NCI-H226 (cell line): ENCODE results near the gene TM4SF18.
"Not testable (repeated sequence)": the region's sequence is repeated elsewhere in the genome, so short reads cannot be mapped to it uniquely, and the experiment has no call there.

Source experiments
- DNase-seq: peaks from one replicate; pipeline ENCODE4 v3.0.0-alpha.2; 2015

The TM4SF18 gene, protein sequence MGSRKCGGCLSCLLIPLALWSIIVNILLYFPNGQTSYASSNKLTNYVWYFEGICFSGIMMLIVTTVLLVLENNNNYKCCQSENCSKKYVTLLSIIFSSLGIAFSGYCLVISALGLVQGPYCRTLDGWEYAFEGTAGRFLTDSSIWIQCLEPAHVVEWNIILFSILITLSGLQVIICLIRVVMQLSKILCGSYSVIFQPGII

DNA sequence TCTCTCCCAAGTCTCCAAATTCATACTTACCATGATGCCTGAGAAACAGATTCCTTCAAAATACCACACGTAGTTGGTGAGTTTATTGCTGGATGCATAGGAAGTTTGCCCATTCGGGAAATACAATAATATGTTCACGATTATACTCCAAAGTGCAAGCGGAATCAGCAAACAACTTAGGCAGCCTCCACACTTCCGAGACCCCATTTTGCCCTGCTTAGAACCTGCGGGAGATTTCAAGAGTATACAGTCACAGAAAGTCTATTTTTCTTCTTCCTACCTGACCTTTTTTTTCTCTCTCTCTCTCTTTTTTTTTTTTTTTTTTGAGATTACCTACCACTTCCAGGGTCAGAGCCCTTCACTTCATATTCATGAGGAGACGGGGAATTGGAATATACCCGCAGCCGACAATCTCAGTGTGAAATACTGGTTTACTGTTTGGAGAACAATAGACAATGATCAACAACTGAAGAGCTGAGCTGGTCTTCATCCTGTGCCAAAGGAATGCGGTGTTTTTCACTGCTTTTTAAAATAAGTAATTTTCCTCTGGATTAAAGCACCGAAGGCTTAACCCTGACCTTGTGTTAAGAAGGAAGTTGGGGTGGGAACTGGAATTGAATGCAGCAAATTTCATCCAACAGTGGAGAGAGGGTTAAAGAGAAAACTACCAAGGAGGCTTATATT, at the start of gene TM4SF18:
TM4SF18 (minus strand) TSS at position 461 of the 684 bp plus-strand sequence; CDS start at position 207, 254 bp downstream.
- no peak for DNase-seq

DNA sequence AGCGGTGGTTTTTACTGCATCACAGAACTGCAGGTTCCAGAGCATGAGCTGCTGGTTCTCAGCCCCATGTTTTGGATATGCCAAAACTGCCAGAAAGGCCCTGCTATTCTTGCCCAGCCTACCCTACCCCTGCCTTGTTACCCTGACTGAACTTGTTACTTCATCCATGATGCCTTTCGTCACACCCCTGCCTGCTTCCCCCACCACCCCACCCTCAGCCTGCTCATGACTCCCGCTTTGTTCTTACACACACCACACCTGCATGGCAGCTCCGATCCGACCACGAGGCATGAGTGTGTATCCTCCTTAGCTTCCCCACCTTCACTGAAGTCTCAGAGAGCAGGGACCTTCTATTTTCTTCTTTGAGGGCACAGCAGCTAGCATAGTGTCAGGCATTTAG, 49.1 kb upstream of the TM4SF18 start:
- DNase-seq: no peak

DNA sequence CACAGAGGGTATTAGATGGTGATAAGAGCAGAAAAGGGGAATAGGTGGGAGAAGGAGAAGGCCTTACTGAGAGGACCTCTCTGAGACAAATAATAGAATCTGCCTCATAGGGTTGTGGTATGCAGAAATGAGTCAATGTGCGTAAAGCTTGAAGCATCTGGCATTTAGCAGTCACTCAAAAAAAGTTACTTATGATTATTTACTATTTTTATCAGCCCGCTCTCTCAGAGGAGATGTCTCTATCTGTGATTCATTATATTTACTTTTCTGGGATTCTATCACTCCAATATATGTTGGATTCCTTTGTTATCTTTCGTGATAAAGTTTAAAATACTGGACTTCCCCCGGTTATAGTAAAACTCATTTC, 48.6 kb upstream of the TM4SF18 start:
- peak; percentile 97 for DNase-seq

DNA sequence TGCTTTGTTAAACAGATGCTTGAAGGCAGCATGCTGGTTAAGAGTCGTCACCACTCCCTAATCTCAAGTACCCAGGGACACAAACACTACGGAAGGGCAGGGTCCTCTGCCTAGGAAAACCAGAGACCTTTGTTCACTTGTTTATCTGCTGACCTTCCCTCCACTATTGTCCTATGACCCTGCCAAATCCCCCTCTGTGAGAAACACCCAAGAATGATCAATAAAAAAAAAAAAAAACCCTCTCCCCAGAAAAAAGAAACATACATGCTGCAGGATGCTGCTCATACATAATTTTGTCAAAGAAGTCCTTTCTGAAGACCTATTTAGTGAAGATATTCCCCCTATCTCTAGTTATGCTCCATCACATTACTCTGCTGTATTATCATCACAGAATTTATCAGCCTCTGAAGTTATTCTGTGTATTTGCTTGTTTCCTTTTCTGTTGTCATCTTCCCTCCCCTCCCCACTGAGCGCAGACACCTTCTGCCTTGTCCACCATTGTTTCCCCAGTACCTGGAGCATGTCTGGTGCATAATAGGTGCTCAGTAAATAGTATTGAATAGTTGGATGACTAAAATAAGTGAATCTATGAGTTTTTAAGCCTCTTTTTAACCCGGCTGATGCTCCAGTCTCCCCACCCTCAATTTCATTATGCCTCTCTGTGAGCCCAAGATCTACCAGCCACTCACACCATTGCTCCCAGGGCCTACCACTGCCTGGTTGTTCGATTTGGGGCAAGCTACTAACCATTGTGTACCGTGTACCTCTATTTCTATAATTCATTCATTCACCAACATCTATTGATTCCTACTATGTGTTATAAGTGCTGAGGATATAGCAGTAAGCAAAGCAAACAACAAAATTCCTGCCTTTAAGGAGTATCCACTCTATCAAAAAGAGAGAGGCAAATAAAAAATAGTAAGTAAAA, 48.0 kb upstream of the TM4SF18 start:
- no peak for DNase-seq

DNA sequence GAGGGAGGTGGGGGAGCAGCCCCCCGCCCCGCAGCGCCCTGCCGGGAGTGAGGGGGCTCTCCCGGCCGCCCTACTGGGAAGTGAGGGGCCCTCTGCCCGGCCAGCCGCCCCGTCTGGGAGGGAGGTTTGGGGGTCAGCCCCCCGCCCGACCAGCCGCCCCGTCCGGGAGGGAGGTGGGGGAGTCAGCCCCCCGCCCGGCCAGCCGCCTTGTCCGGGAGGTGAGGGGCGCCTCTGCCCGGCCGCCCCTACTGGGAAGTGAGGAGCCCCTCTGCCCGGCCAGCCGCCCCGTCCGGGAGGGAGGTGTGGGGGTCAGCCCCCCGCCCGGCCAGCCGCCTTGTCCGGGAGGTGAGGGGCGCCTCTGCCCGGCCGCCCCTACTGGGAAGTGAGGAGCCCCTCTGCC, 46.8 kb upstream of the TM4SF18 start:
- not testable (repeated sequence) for DNase-seq

DNA sequence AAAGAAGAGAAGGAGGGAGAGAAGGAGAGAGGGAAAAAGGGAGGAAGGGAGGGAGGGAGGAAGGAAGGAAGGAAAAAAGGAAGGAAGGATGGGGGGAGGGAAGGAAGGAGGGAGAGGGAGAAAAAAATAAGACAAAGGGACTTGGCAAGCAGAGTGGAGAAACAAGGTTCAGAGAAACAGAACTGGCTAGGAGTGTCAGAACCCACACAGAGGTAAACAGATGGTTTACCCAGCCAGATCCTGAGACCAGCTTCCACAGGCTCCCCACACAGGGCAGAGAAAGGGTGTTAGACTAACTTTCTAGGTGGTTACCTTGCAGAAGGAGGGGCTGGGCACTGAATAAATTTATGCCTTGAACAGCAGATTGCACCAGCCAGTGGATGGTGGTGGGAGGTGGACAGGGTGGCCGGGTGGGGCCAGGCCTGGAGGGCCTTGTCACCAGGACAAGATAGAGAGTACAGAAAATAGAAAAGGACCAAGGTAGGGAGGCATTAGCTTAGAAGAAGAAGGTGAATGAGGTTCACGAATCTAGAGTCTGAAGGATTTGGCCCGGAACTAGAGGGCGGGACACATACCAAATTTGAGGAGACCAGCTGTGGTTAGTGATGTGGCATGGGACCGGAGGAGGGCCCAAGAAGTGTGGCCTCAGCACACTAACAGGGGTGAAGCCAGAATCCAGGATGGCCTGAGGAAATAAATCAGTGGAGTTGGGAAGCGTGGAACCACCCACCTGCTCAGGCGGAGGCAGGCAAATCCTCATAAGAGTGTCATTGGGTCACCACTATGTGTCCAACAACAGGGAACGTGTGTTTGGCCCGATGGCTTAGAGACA, 45.3 kb upstream of the TM4SF18 start:
- DNase-seq: no peak

DNA sequence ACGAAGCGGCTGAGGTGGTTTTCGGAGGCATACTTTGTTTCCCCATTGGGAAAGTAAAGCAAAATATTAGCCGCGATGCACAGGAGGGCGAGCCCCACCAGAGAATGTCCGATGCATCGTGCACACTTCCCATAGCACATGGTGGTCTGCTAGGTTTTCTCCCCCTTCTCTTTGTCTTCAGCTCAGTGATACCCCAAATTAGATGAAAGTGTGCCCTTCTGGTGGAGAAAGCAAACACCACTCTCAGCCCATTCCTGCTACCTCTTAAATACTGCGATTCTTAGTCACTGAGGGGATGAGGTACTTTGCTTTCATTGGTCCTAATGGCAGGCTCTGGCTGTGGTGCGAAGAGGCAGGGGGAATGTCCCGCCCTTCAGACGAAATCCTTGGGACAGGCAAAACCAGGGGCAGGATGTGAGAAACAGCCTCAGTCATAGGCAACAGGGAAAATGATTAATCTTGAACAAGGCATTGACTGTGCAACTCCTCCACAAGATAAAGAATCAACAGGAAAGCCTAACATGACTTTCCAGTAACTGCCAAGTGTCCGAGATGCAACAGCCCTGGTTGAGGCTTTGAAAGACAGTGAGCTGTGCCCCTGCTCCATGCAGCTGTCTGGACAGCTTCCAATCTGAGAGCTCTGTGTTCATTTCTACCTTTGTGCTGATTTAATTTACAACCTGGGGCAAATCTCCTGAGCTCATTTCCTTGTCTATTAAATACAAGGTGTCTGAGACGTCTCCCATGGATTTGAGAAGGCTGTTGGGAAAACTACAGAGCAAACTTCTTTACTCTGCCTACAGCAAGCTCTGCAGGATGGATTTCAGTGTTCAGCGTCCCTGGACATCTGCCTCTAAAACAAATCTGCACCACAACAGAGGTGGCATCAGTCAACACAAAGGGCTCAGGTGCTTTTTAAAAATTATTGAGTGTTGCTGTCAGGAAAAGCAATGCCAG, 44.2 kb upstream of the TM4SF18 start, which contains the start of gene TM4SF1:
TM4SF1 (minus strand) TSS at position 242 of the 957 bp plus-strand sequence; CDS start at position 140, 102 bp downstream.
- peak; percentile 99 for DNase-seq

DNA sequence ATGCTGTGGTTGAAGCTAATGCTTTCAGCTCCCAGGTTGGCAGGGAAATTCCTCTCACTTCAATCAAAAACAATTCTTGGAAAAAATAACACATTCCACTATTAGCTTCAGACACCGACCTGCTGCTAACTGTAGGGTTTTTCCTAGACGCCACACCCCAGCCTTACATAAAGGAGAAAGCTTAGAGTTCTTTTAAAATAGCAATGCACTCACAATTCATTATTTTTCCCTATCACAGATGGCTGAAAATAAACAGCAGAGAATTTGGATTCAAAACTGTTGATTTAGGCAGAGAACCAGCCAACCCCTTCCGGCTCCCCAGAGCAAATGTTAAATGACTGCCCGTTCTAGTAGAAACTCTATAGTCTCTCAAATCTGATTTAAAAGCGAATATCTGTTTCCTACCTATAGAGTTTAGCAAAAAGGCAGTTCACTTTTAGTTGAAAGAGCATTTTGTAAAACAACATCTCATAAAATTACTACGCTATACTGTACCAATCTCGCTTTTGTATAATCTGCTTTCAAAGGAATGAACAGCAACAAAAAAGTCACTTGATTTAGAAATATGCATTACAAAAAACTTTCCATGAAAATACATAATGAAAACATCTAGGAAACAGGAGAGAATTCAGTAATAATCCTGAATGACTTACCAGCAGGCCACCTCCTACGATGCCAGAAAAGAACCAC, 43.4 kb upstream of the TM4SF18 start:
- DNase-seq: no peak

DNA sequence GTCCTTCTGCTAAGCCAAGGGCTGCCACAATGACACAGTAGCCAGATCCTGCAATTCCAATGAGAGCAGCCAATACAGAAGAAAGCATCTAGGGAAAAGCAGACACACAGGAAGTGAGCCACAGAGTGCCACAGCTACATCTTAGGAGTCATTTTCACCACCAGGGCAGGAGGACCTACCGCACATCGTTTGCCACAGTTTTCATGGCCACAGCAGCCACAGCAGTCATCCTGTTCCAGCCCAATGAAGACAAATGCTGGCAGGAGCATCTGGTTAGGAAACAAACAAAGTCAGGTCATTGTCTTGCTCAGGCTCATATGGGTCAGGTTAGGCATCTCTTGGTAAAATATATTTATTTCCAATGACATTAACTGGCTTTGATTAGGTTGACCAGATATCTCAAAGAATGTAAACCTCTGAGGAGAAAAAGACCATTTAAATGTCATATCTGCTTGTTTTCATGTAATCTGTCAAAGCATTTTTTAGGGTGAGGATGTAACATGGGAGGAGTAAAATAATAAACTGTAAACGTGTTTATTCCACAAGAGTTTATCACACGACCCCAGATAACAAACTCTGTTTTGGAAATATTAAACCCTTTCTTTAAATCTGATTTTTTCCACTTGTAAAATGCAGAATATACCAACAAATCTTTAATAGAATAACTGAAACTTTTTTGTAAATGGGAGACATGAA, 42.2 kb upstream of the TM4SF18 start:
- DNase-seq: no peak

DNA sequence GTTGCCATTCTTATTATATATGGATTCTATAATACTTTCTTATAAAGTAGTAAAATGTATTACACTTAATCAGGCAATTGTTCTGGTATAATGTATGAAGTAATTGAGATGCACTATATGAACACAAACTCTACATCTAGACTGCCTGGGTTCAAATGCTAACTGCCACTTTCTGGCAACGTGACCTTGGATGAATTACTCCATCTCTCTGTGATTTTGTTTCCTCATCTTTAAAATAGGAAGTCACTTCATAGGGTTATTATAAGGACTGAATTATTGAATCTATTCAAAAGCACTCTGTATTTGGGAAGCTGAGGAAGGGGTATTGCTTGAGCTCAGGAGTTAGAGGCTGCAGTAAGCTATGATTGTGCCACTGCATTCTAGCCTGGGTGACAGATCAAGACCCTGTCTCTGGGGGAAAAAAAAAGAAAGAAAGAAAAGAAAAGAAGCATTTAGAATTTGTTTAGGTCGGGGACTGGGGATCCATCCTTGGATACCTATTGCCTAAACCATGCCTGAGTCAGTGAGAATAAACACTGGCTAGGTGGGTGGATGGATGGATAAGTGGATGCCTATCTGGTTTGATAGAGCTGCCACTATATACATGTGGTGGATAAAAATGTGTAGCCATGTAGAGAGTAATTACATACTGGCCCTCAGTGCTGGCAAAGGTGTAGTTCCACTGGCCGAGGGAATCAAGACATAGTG, 41.5 kb upstream of the TM4SF18 start:
- no peak for DNase-seq

DNA sequence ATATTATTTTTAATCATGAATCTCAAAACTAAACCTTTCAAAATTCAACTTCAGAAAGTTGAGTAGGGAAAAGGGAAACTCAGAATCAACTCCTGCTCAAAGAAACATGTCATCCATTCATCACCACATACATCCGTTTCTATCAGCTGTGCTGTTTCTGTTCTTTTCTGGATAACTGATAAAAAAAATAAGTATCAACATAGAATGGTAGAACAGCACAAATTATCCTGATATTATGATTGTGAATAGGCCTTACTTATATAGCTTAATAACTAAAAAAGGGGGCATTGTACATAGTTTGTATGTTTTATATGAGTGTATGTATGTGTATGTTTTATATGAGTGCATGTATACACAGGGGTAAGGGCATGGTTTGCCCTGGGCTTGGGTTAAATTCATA, 41.0 kb upstream of the TM4SF18 start:
- no peak for DNase-seq

DNA sequence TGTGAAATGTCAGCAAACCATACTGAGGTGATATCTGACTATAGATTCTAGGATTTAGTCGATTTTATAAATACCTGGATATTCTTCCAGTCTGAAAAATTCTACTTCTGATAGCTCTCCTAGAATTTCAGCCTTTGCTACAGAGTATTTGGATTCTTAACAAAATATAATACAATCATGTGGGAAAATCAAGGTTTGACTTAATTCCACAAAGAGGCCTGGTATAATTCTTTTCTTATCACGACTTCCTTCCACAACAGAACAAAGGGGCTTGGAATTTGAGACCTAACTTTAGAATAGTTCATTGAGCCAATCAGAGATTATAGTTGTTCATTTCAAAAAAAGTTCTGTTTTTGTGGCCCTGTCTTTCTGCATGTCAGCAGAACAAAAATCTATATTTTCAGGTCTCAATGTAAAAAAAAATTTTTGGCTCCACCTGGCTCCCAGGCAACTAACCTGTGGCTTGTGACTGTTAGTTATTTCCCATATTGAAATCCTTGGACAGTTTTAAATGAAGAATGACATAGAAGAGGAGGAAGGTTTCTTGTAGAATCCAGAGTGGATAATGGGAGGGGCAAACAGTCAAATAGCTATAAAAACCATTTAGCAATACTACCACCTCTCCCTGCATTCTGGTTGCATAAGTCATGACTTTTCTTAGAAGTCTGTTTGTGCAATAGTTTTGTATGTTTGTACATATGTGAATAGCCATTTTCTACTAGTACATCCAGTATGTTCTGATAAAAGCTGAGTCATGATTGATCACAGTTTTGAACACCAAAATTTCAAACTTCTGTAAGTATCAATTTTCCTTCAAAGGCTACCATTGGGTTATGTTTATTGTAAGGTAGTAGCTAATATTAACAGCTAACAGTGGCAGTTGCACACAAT, 40.0 kb upstream of the TM4SF18 start:
- peak; percentile 54 for DNase-seq

DNA sequence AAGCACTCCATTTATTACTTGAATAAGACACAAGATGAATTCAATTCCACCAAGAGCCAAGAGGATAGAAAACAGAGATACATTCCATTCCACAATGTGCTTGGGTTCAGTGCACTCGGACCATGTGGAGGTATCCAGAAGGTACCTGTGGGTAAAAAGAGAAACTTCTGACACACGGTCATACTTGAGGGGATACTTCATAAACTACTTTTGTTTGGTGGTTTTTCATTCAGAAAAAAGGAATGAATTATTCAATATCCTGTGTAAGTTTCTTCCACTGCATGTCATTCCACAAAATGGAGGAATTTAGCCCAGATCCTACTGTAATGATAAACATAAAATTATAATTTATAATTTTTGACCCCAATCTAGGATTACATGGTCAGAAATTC, 38.3 kb upstream of the TM4SF18 start:
- DNase-seq: no peak

DNA sequence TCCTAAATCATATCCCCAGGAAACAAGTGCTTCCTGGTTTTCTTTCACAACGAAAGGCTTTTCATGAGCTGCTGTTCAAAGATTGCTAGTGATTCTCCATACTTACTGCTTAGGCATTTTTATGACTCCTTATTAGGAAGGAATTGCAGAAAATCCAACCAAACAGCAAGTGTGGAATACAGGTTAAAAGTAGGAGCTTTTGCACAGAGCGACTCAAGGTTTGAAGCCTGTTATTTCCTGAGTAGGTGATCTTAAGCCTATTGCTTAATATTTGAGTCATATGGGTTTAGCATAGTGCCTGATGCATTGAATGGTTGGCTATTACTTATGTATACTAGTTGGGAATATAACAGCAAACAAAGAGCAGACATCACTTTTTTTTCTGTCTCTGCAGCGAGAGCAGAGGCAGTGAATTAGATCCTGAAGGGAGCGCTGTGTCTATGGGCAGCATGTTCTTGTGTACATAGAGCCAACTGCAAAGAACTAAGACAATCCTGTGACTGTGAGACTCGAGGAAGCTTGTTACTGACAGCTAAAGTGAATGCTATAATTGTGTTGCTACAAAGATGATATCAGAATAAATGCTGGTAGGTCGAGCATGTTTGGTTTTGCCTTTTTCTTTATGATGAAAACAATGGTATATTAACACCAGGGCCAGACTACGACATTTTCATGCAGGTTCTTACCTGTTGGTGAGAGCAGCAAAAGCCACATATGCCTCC, 37.7 kb upstream of the TM4SF18 start:
- DNase-seq: peak; percentile 37

DNA sequence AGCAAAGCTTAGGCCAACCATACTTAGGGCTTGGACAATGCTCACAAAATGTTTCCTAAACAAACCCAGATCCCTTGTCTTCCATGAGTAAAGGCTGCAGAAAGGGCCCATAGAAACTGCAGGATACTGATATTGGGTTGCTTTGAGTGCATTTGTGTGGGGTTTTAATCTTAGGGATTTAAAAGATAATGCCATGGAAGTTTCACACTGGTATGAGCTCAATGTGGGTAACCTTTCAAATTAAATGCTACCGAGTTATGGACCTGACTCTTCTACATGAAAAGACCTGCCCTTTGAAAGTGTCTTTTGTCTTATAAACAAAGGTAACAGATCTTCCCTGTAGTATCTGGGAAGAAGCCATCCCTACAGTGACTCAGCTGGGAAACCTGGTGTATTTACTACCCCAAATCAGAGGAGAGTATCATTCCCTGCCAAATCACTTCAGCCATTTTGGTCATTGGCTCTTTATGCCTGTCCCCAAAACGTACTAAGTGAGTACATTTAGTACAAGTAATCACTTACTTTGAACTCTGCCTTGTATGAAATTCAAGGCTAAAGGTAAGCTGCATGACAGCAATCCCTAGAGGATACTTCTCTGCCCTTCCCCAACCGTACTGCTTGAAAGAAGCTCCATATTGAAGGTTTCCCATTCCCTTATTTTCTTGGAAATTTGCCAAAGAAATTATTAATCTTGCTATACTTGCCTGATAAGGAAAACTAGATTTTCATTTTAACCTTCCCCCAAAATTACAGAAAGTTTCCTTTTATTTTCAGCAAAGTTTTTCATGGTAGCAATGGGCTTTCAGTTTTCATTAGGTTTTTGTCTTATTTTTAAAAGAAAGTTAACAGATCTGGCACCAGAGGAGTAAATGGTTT, 36.8 kb upstream of the TM4SF18 start:
- no peak for DNase-seq

DNA sequence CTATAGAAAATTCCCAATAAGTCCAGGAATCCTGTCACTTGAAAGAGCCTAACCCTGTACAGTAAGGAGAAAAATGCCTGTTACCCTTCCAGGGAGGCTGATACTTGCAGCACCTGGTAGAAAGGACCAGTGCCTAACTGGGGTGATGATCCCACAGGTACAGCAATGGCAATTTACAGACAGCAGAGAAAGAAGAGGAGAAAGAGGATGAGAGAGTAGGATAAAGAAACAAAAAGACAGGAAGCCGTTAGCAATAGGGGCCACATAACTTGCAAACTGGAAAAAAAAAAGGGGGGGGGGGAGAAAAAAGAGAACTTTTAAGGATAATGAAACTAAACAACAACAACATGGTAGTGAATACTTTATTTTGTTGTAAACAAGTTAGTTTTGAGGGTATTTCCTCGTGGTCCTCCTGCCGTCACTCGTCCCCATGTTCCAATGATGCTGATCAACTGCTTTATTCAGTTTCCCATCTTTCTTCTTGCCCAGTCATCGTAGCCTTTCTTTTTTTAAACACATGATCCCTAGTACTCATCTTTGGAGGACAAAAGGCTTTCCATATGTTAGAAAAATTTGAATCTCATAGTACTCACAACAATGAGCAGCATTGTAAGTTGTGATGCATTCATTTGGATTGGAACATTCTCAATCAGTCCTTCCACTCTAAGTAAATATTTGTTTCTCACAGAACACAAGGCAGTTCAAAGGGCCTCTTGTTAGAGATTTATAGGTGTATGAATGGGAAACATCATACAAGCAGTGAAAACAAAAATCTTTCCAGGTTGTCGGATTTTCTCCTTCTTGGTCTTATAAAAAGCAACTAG, 35.5 kb upstream of the TM4SF18 start:
- no peak for DNase-seq
